HEK293T (cell line): Measurements from ENCODE around the gene SMC1A.

Experiments
- CTCF ChIA-PET: fragments of 350-600 bp; formaldehyde crosslinking; extraction: SDS; loops from one replicate; lab custom pipeline; 2021; ENCODE audit warnings: antibody characterized with exemption, inconsistent platforms; lab: Yijun Ruan, JAX
- POLR2A ChIA-PET: fragments of 350-600 bp; formaldehyde crosslinking; extraction: SDS; loops from one replicate; lab custom pipeline; 2020; ENCODE audit warnings: antibody characterized with exemption, inconsistent platforms; lab: Yijun Ruan, JAX
- DNase-seq: peaks from one replicate; pipeline ENCODE4 v3.0.0; 2012; ENCODE audit warnings: mixed read lengths; ENCODE audit errors: extremely low spot score
- ARNT ChIP-seq: fragments of 450-650 bp; IDR thresholded peaks from 2 replicates; pipeline ENCODE4 v1.6.1; 2017; ENCODE audit warnings: mild to moderate bottlenecking
- BHLHE40 ChIP-seq: fragments of 450-650 bp; IDR thresholded peaks from 2 replicates; pipeline ENCODE4 v1.6.1; 2016; ENCODE audit warnings: mild to moderate bottlenecking, moderate library complexity, borderline replicate concordance
- CTBP1 ChIP-seq: fragments of 450-650 bp; IDR thresholded peaks from 2 replicates; pipeline ENCODE4 v1.6.1; 2016; ENCODE audit warnings: borderline replicate concordance
- ELF4 ChIP-seq: fragments of 450-650 bp; IDR thresholded peaks from 2 replicates; pipeline ENCODE4 v1.6.1; 2017; ENCODE audit warnings: antibody characterized with exemption
- FOXA1 ChIP-seq: fragments of 450-650 bp; IDR thresholded peaks from 2 replicates; pipeline ENCODE4 v1.6.1; 2016; ENCODE audit warnings: mild to moderate bottlenecking
- FOXK2 ChIP-seq: fragments of 450-650 bp; IDR thresholded peaks from 2 replicates; pipeline ENCODE4 v1.6.1; 2016; ENCODE audit warnings: mild to moderate bottlenecking
- FOXM1 ChIP-seq: fragments of 450-650 bp; IDR thresholded peaks from 2 replicates; pipeline ENCODE4 v1.6.1; 2017; ENCODE audit warnings: mild to moderate bottlenecking, borderline replicate concordance
- HDGF ChIP-seq: fragments of 450-650 bp; IDR thresholded peaks from 2 replicates; pipeline ENCODE4 v1.6.1; 2017; ENCODE audit warnings: antibody characterized with exemption, borderline replicate concordance
- L3MBTL2 ChIP-seq: fragments of 450-650 bp; conservative IDR thresholded peaks from 2 replicates; pipeline ENCODE4 v1.6.1; 2016; ENCODE audit warnings: mild to moderate bottlenecking
- LEF1 ChIP-seq: fragments of 450-650 bp; IDR thresholded peaks from 2 replicates; pipeline ENCODE4 v1.6.1; 2017; ENCODE audit warnings: mild to moderate bottlenecking, borderline replicate concordance
- NFRKB ChIP-seq: fragments of 450-650 bp; IDR thresholded peaks from 2 replicates; pipeline ENCODE4 v1.6.1; 2016; ENCODE audit warnings: mild to moderate bottlenecking, moderate library complexity
- SP1 ChIP-seq: fragments of 450-650 bp; IDR thresholded peaks from 2 replicates; pipeline ENCODE4 v1.6.1; 2017
- SUZ12 ChIP-seq: fragments of 450-650 bp; IDR thresholded peaks from 2 replicates; pipeline ENCODE4 v1.6.1; 2016; ENCODE audit warnings: mild to moderate bottlenecking
- TARDBP ChIP-seq: fragments of 450-650 bp; IDR thresholded peaks from 2 replicates; pipeline ENCODE4 v1.6.1; 2016
- ZNF384 ChIP-seq: fragments of 450-650 bp; IDR thresholded peaks from 2 replicates; pipeline ENCODE4 v1.6.1; 2016
- TF ChIP-seq, protein P1 (sequence below): fragments of 450-650 bp; IDR thresholded peaks from 2 replicates; pipeline ENCODE4 v1.6.1; 2016

The SMC1A gene

DNA sequence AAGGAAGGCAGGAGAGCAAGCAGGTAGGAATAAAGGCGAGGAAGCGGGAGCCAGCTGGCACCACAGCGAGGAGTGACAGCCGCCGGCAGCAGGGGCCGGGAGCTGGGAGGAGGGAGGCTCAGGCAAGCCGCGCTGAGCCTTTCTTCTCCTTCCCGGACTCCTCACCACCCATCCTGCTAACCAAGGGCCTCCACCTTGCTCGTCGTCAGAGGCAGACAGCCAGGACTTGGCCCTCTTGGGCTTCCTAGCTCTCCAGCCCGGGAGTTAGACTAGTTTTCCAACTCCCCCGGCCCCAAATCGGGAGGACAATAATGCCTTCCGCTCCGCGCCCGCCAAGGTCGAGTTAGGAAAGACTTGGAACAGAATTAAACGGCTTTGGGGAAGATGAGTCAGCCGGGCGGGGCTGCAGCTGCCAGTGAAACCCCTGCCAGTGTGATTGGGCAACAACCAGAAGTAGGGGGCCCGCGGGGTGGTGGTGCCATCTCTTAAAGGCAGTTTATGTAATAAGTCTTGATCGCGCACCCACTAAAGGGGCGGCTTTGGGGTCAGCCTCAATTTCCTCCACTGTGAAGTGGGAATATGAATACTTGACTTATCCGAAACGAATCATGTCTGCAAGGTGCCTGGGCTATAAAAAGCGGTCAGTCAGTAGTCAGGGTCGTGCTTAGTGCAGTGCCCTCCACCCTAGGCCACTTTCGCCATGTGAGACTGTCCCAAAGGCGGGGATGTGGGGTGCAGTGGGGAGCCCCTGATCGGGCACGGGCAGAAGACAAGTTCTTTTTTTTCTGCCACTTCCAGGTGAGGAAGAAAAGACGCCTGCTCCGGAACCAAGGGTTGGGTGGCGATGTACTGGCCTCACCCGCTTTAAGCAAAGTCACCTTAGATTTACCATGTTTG lies 18.4 kb upstream of the SMC1A start:
- ChIA-PET POLR2A (interaction anchor here (1.0 to 2.2 kb wide), 7 partner anchors 9 to 123 kb away, joined by 3 to 10 read pairs (median 3); partner anchors contain the start of genes RIBC1 and SMC1A), CTCF (interaction anchor here (0.6 to 1.0 kb wide), 2 partner anchors 22 to 123 kb away, joined by 3 to 4 read pairs; no protein-coding TSS in a partner anchor)
- no peak for TF ChIP-seq L3MBTL2
- no peak for DNase-seq

DNA sequence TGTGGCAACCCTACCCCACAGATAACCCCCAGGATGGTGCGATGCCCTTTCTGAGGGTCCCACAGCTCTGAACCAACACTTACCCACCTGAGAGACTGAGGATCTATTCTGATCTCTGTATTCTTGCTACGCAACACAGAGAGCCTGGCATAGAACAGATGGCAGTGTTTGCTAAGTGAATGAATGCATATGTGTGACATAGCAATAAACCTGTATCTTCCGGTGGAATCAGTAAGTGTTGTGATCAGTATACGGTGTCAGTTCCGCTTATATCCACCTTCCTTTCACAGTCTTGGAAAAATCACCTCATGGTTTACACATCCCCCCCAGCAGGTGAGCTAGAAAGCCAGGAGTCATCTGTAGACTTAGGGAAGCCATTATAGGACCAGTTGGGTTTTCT lies 17.6 kb upstream of the SMC1A start:
- ChIA-PET CTCF (interaction anchor here (0.6 to 1.0 kb wide), 2 partner anchors 23 to 122 kb away, joined by 3 to 4 read pairs; no protein-coding TSS in a partner anchor), POLR2A (interaction anchor here (1.2 kb wide), 1 partner anchor 17 kb away, joined by 3 read pairs; the partner anchor contains the start of gene RIBC1)

DNA sequence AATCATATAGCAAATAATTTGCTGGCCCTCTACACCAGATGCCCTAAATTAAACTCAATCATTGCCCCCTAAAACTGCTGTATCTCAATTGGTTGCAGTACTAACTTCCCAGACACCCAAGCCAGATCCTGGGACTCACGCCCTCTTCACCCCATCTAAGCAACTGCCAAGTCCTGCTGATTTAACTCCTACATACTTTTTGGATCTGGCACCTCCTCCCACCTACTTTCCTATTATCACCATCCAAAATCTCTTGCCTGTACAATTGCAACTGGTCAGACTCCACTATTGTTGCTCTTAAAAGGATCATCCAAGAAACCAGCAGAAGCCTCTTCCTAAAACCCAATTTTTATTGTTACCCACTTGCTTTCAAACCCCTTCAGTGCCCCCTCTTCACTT lies 16.4 kb upstream of the SMC1A start:
- DNase-seq = no peak
- TF ChIP-seq SP1 = no peak
- no peak for TF ChIP-seq HDGF
- no peak for TF ChIP-seq ARNT
- TF ChIP-seq CTBP1 = no peak
- no peak for TF ChIP-seq L3MBTL2
- TF ChIP-seq BHLHE40 = no peak
- no peak for TF ChIP-seq NFRKB
- no peak for TF ChIP-seq ELF4
- no peak for TF ChIP-seq SUZ12
- no peak for TF ChIP-seq TARDBP
- no peak for TF ChIP-seq ZNF384
- no peak for TF ChIP-seq FOXA1
- no peak for TF ChIP-seq FOXM1
- no peak for TF ChIP-seq LEF1
- no peak for TF ChIP-seq FOXK2
- TF ChIP-seq, protein P1, sequence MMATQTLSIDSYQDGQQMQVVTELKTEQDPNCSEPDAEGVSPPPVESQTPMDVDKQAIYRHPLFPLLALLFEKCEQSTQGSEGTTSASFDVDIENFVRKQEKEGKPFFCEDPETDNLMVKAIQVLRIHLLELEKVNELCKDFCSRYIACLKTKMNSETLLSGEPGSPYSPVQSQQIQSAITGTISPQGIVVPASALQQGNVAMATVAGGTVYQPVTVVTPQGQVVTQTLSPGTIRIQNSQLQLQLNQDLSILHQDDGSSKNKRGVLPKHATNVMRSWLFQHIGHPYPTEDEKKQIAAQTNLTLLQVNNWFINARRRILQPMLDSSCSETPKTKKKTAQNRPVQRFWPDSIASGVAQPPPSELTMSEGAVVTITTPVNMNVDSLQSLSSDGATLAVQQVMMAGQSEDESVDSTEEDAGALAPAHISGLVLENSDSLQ = no peak
- ChIA-PET CTCF (interaction anchor here (0.7 kb wide), 2 partner anchors 9 to 10 kb away, joined by 4 read pairs; no protein-coding TSS in a partner anchor), POLR2A (interaction anchor here (5.2 kb wide), 1 partner anchor 16 kb away, joined by 40 read pairs; the partner anchor contains the start of genes RIBC1 and SMC1A)

More for the DNA sequence above, 17.6 kb upstream of the SMC1A start:
- TF ChIP-seq CTBP1 = no peak
- no peak for TF ChIP-seq SP1
- TF ChIP-seq NFRKB = no peak
- TF ChIP-seq LEF1 = no peak
- TF ChIP-seq L3MBTL2 = no peak
- no peak for TF ChIP-seq FOXK2
- no peak for TF ChIP-seq FOXA1
- TF ChIP-seq BHLHE40 = no peak
- TF ChIP-seq ELF4 = no peak
- TF ChIP-seq, protein P1 = no peak
- no peak for TF ChIP-seq HDGF
- no peak for TF ChIP-seq FOXM1
- TF ChIP-seq ZNF384 = no peak
- TF ChIP-seq SUZ12 = no peak
- TF ChIP-seq ARNT = no peak
- no peak for TF ChIP-seq TARDBP
- DNase-seq = no peak

DNA sequence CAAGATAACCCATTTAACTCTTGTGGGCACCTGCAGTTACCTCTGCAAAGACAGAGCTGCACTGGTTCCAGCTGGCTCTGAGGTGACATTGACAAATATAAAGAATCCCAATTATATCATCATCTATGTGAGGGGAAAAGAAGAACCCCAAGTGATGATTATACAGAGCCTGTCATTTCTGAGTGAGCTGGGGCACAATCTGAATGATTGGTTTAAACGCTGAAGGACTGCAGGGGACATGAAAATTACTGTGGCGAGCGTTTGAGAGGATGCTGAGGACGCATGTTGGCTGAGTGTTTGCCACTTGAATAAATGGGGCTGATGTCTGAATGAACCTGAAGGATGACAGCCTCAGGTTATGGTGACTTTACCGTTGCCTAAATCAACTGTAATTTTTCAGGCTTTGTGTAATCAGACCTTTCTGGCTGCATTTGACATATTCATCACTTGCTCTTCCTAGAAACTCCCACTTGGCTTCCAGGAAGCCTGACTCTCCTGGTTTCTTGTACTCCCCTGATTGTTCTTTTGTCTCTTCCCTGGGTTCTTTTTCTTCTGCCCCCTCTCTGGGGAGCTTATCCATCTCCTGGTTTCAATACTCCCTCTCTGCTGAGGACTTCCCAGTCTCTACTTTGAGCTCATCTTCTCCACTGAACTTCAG lies 15.8 kb upstream of the SMC1A start:
- TF ChIP-seq ELF4 (no peak), BHLHE40 (no peak), NFRKB (no peak), SUZ12 (no peak)
- TF ChIP-seq, protein P1 = no peak
- no peak for DNase-seq
- POLR2A ChIA-PET = interaction anchor here (5.2 kb wide), 1 partner anchor 15 kb away, joined by 40 read pairs; the partner anchor contains the start of genes RIBC1 and SMC1A
- CTCF ChIA-PET = interaction anchor here (0.7 kb wide), 1 partner anchor 10 kb away, joined by 4 read pairs; no protein-coding TSS in a partner anchor

DNA sequence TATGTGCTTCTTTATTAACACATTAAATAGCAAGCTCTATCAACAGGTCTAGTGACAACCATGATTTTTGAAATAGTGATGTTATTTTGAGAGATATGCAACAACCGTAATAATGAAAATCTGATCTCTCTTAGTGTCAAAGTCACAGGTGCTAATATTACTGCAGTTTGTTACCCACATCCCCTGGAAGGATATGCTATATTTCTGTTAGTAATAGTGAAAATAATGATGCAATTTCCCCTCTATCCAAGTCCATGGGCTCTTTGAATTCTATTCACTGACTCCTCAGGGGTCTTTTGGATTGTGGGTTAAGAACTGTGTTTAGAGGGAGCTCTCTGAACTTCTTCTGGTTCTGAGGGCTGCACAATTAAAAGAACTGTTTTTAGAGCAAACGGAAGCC lies 14.8 kb upstream of the SMC1A start:
- ChIA-PET CTCF (interaction anchor here (0.8 to 2.4 kb wide), 7 partner anchors 9 to 125 kb away, joined by 3 to 8 read pairs (median 5); no protein-coding TSS in a partner anchor), POLR2A (interaction anchor here (5.2 kb wide), 1 partner anchor 14 kb away, joined by 40 read pairs; the partner anchor contains the start of genes RIBC1 and SMC1A)
- TF ChIP-seq NFRKB (no peak), ZNF384 (no peak), BHLHE40 (no peak), FOXA1 (no peak), TARDBP (no peak), FOXM1 (no peak), L3MBTL2 (no peak), ARNT (no peak)
- TF ChIP-seq, protein P1 = no peak
- no peak for DNase-seq
